Heart right ventricle (tissue), 16 donors: ENCODE data around the gene RAI1. TPM values are rescaled to one million over a fixed set of nuclear protein-coding genes. Genes with fewer than 3 reads are reported as not detected.
A peak's percentile ranks its signal among the peaks of the same experiment; 100 is the strongest.

ENCODE experiments used
- ATAC-seq, 8 donors: fragments of 200-7000 bp; cut with Tn5 transposase; one replicate each; pipeline ENCODE4 v1.9.1; 2020; ENCODE audit warnings: mild to moderate bottlenecking in 8 of 8, moderate library complexity in 8 of 8, moderate number of reproducible peaks in 1 of 8
- DNase-seq, 2 donors: peaks; one replicate each; pipeline ENCODE4 v3.0.0-alpha.2; 2020
- H3K27ac ChIP-seq, 10 donors: fragments of 200-600 bp; sonication (generic) in 2 of 10; one replicate each; pipeline versions ENCODE4 v1.5.0 to v1.8.0; 2020 to 2022; ENCODE audit warnings: mild to moderate bottlenecking in 3 of 10
- H3K27me3 ChIP-seq, 7 donors: fragments of 200-600 bp; one replicate each; pipeline ENCODE4 v1.8.0; 2021 to 2022; ENCODE audit warnings: mild to moderate bottlenecking in 2 of 7
- H3K36me3 ChIP-seq, 9 donors: fragments of 200-600 bp; sonication (generic) in 1 of 9; one replicate each; pipeline versions ENCODE4 v1.5.0 to v1.8.0; 2020 to 2022; ENCODE audit warnings: mild to moderate bottlenecking in 2 of 9
- H3K4me1 ChIP-seq, 9 donors: fragments of 200-600 bp; sonication (generic) in 1 of 9; one replicate each; pipeline versions ENCODE4 v1.5.0 to v1.8.0; 2020 to 2022; ENCODE audit warnings: mild to moderate bottlenecking in 4 of 9
- H3K4me3 ChIP-seq, 10 donors: fragments of 200-600 bp; sonication (generic) in 2 of 10; one replicate each; pipeline versions ENCODE4 v1.5.0 to v1.8.0; 2020 to 2022; ENCODE audit warnings: mild to moderate bottlenecking in 7 of 10, moderate library complexity in 2 of 10
- H3K9me3 ChIP-seq, 11 donors: fragments of 200-600 bp in 10 of 11; sonication (generic) in 2 of 11; one replicate each; pipeline versions ENCODE4 v1.5.0 to v1.8.0; 2013 to 2022; ENCODE audit warnings: mild to moderate bottlenecking in 2 of 11, control low read depth in 1 of 11, moderate library complexity in 1 of 11
- CTCF ChIP-seq, 9 donors: fragments of 200-600 bp; sonication (generic) in 2 of 9; IDR thresholded peaks; one replicate each; pipeline versions ENCODE4 v1.5.0 to v1.8.0; 2021 to 2022; ENCODE audit warnings: antibody characterized with exemption in 9 of 9, mild to moderate bottlenecking in 5 of 9, moderate library complexity in 1 of 9
- WGBS, 2 donors: extraction: QIAGEN DNeasy Blood & Tissue Kit; methylation state at CpG; one replicate each; pipeline ENCODE4 v1.1.7; 2013; ENCODE audit warnings: inconsistent platforms in 1 of 2; 5-methylcytosine and 5-hydroxymethylcytosine counted together
- intact Hi-C, 10 donors: fragments of 100-400 bp; cut with DNase I; formaldehyde crosslinking; loops; one replicate each; pipeline versions ENCODE4 v1.11.1 to v1.14.2; 2022
- polyA plus RNA-seq, 2 donors: library from polyadenylated mRNA; stranded (reverse); fragments of 200-250 nt; gene quantifications; one replicate each; pipeline ENCODE4 v1.2.3, GENCODE V29; 2013
- total RNA-seq, 10 donors: library from RNA; stranded (reverse); fragmentation: NEBNext Ultra II Directional in 3 of 10; extraction: Animal tissue kit (Norgen Biotek cat#: 25700) in 3 of 10; gene quantifications; one replicate each; pipeline versions ENCODE4 v1.2.1 to v1.2.4, GENCODE V29; 2021 to 2023
- donor health status: Arrhythmogenic right ventricular cardiomyopathy.
- donor health status: ischemic (EF 13 %, LVEDD 7.1; RV severe dilation, severe dysfunction).
- donor health status: healthy with polysubstance abuse.
- donor health status: DM: no; HTN: yes; CAD: no.
- donor health status: DM: no; HTN: no; CAD: no.
- donor health status: ischemic (EF 25% LVEDD 6.9; RV normal size, moderate dysfunction).
- donor health status: ischemic (EF 25% LVEDD 5.7; RV mildly dilated, moderate dysfunction).
- donor health status: healthy.
- donor health status: DM: yes; HTN: yes; CAD: no.
- donor health status: Ischemic cardiomyopathy.
- donor health status: ischemic (EF 35%, LVEDD 5.7; RV mildly dilated, moderate dysfunction).
- donor health status: nonischemic (EF 11% LVEDD 7.7; RV severe dilation, severe dysfunction).
- donor health status: DM: yes; HTN: yes; CAD: no.
- donor health status: PGD.
- donor health status: ischemic (EF 29% LVEDD 5.4; RV normal size, mild dysfunction).
- donor health status: nonischemic (EF 23%, LVEDD 6.1; RV moderate dilation, normal function).

RAI1 gene
- total and polyA plus RNA-seq, 12 donors, result 13.8 to 32.0 (median 19.8) TPM

- TF ChIP-seq CTCF (IDR thresholded peaks at IDR 0.05), result no peak
- intact Hi-C loops, result loop anchor here in 1 of 10 donors (5.0 kb wide), 1 partner anchor 75 kb away; the partner anchor contains the start of gene RAI1
- Histone ChIP-seq H3K9me3 (no peaks in the 10 kb centered on the region), H3K4me3 (no peak overlapping the region), H3K27ac (peak overlapping the region in 5 of 10 donors; percentile 1 to 93 (median 27)), H3K27me3 (no peaks in the 10 kb centered on the region), H3K36me3 (no peaks in the 10 kb centered on the region), H3K4me1 (peaks cover 2 to 97% (median 51%) of the 10 kb centered on the region in 9 donors)
- DNase-seq (no peak), ATAC-seq (no peak)
- WGBS, 2 donors, result 66 to 75% methylated on average over 15 of the region's 15 CpGs
Measured at GRCh38 chr17:17757391-17757791, 76.1 kb downstream of the RAI1 start.

GRCh38 chr17:17757956-17758845 is 76.9 kb downstream of the RAI1 start:
- H3K27ac ChIP-seq, result peak overlapping the region in 3 of 10 donors; percentile 16 to 58 (median 25)
- TF ChIP-seq CTCF (IDR thresholded peaks at IDR 0.05), result no peak
- H3K9me3 ChIP-seq, result no peaks in the 10 kb centered on the region
- no peaks in the 10 kb centered on the region for H3K27me3 ChIP-seq
- H3K4me1 ChIP-seq, result peaks cover 5 to 97% (median 46%) of the 10 kb centered on the region in 9 donors
- 80 to 82% methylated on average over 26 of the region's 26 CpGs for WGBS, 2 donors
- ATAC-seq (no peak), DNase-seq (no peak)
- H3K36me3 ChIP-seq, result no peaks in the 10 kb centered on the region
- H3K4me3 ChIP-seq, result no peak overlapping the region
- intact Hi-C loops, result loop anchor here in 1 of 10 donors (5.0 kb wide), 1 partner anchor 76 kb away; the partner anchor contains the start of gene RAI1

GRCh38 chr17:17758941-17759563 is 77.8 kb downstream of the RAI1 start:
- Histone ChIP-seq H3K4me1 (peaks cover 5 to 92% (median 45%) of the 10 kb centered on the region in 9 donors), H3K27ac (peak overlapping the region in 7 of 10 donors; percentile 16 to 55 (median 35)), H3K4me3 (no peak overlapping the region), H3K9me3 (no peaks in the 10 kb centered on the region), H3K27me3 (no peaks in the 10 kb centered on the region), H3K36me3 (no peaks in the 10 kb centered on the region)
- intact Hi-C loops, result loop anchor here in 1 of 10 donors (5.0 kb wide), 1 partner anchor 77 kb away; the partner anchor contains the start of gene RAI1
- TF ChIP-seq CTCF (IDR thresholded peaks at IDR 0.05), result no peak
- DNase-seq (no peak), ATAC-seq (no peak)
- 83 to 84% methylated on average over 7 of the region's 7 CpGs for WGBS, 2 donors

GRCh38 chr17:17760350-17760749 is 79.1 kb downstream of the RAI1 start:
- H3K27ac ChIP-seq, result peak overlapping the region in 4 of 10 donors; percentile 19 to 55 (median 50)
- DNase-seq, result no peak
- peaks cover 5 to 79% (median 39%) of the 10 kb centered on the region in 9 donors for H3K4me1 ChIP-seq
- peaks cover 0 to 6% (median 0%) of the 10 kb centered on the region in 9 donors for H3K36me3 ChIP-seq
- no peak for ATAC-seq
- no peak for TF ChIP-seq CTCF (IDR thresholded peaks at IDR 0.05)
- intact Hi-C loops, result loop anchor here in 1 of 10 donors (10.0 kb wide), 1 partner anchor 94 kb away; no protein-coding TSS in a partner anchor
- no peaks in the 10 kb centered on the region for H3K27me3 ChIP-seq
- H3K4me3 ChIP-seq, result no peak overlapping the region
- H3K9me3 ChIP-seq, result no peaks in the 10 kb centered on the region
- WGBS, 2 donors, result 58 to 64% methylated on average over 7 of the region's 7 CpGs
